HuH-7 (cell line): ENCODE results near the gene SUPT5H.
"Not testable (repeated sequence)": the region's sequence is repeated elsewhere in the genome, so short reads cannot be mapped to it uniquely, and the experiment has no call there.

Experiments used
- DNase-seq: peaks from one replicate; pipeline ENCODE4 v3.0.0; 2011; ENCODE audit warnings: low spot score

SUPT5H gene

DNA sequence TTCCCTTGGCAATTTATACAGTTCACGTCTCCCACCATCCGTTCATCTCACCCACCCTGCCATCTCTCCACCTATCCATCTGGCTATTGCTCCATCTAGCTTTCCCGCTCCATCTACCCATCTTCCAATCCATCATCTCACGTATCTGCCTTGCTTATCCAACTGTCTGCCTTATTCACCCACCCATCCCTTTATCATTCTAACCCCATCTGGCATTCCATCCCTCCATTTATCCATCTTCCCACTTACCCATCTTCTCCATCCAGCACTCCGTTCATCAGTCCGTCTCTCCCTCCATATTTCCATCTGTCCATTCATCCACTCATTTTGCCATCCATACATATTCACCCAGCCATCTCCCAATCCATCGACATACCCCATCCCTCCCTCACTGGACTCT lies 19.6 kb upstream of the SUPT5H start:
- no peak for DNase-seq

DNA sequence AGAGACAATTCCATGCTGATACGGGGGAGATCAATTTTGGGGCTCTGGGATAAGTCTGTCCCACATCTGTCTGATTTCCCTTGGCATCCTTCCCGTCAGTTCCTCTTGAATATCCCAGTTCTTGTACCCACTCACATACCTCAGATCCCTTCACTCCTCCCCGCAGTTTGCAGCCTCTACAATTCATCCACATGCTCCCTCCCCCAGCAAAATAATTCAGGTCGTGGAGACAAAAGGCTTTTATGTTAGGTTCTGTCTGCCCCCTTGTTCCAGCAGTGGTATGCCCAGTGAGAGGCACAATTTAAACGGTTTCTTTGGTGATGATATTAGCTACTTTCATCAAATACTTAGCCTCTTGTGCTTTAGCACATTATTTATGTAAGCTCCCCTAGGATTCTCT lies 19.2 kb upstream of the SUPT5H start:
- no peak for DNase-seq

- no peak for DNase-seq
Observed at GRCh38 chr19:39427707-39428106, 17.7 kb upstream of the SUPT5H start.

- peak; percentile 62 for DNase-seq
Observed at GRCh38 chr19:39428283-39429112, 16.9 kb upstream of the SUPT5H start.

GRCh38 chr19:39430675-39431593 lies 14.4 kb upstream of the SUPT5H start:
- no peak for DNase-seq

DNA sequence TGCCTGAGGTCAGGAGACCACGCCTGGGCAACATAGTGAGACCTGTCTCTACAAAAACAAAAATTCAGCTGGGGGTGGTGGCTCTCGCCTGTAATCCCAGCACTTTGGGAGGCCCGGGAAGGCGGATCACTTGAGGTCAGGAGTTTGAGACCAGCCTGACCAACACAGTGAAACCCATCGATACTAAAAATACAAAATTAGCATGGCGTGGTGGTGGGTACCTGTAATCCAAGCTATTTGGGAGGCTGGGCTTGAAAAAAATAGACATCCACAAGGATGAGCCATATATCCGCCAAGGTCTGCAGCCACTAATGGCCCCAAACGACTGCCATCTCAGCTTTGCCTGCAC lies 12.7 kb upstream of the SUPT5H start:
- DNase-seq = no peak

- no peak for DNase-seq
Observed at GRCh38 chr19:39433480-39434079, 11.8 kb upstream of the SUPT5H start.

- no peak for DNase-seq
Observed at GRCh38 chr19:39434123-39435076, 11.0 kb upstream of the SUPT5H start.

- DNase-seq = peak; percentile 92
Observed at GRCh38 chr19:39435499-39436349, 9.7 kb upstream of the SUPT5H start, which contains the start of gene RPS16. RPS16 (minus strand) TSS chr19:39435949; CDS start chr19:39435895, 54 bp downstream.

DNA sequence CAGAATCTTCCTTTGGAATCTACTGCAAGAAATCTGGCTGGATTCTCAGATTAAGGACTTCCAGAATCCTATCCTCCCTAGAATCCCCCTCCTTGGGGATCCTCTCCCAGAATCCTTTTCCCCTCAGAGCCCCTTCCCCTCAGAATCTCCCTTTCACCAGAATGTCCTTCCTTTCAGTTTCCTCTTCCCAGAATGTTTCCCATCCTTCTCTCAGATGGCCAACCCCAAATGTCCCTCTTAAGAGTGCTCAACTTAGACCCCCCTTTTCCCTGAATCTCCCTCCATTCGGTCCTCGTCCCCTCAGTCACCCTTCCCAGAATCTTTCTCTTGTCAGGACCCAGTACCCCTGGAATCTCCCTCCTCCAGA lies 9.0 kb upstream of the SUPT5H start:
- DNase-seq = no peak

- DNase-seq = no peak
Observed at GRCh38 chr19:39438270-39438934, 7.0 kb upstream of the SUPT5H start.

GRCh38 chr19:39444598-39445195 lies 685 bp upstream of the SUPT5H start:
- no peak for DNase-seq

- no peak for DNase-seq
Observed at GRCh38 chr19:39446365-39447084, 1.1 kb downstream of the SUPT5H start.

DNA sequence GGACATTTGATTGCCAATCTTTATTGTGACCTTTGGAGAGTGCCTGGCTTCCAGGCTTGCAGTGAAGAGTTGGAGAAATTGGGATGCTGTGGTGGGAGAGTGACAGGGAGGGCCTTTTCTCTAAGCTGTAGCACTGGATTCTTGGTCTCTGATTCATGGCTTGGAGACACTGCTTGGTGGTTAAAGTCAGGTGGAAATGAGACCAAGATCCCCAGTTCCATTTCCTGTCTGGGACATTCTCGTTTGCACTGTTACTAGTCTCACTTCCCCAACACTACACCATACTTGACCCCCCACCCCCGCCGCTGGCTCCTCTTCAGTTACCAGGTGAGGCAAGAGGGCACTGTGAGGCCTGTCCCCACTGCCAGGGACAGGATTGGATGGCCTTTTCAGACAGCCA lies 2.9 kb downstream of the SUPT5H start:
- DNase-seq = no peak

- DNase-seq = no peak
Observed at GRCh38 chr19:39449116-39449797, 3.9 kb downstream of the SUPT5H start.

DNA sequence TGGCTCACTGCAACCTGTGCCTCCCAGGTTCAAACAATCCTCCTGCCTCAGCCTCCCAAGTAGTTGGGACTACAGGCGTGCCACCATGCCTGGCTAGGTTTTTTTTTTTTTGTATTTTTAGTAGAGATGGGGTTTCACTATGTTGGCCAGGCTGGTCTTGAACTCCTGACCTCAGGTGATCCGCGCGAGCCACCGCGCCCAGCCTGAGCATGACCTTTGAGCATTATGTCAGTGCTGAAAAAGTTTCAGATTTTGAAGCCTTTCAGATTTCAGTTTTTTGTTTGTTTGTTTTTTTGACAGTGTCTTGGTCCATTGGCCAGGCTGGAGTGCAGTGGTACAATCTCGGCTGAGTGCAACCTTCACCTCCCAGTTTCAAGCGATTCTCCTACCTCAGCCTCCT lies 5.9 kb downstream of the SUPT5H start:
- not testable (repeated sequence) for DNase-seq

DNA sequence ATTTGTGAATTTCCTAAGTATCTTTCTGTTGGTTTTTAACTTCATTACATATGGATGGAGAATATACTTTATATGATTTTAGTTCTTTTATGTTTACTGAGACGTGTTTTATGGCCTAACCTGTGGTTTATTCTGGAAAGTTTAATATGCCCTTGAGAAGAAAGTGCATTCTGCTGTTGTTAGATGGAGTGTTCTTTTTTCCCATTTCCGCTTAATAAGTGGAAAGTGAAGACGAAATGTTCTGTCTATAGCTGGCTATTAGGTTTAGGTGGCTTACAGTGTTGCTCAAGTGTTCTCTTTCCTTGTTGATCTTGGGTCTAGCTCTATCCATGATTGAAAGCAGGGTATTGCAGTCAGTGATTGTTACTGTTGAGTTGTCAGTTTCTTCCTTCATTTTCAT lies 18.0 kb downstream of the SUPT5H start:
- DNase-seq = no peak
